ENCODE data around the gene ANKH. TPM values are rescaled to one million over a fixed set of nuclear protein-coding genes. Genes with fewer than 3 reads are reported as not detected.

Gene ANKH
- total and polyA plus RNA-seq, 5 donors from 2014 or later, result 56.6 to 177 (median 63.2) TPM

GRCh38 chr5:14698495-14698894 is 173.1 kb downstream of the ANKH start:
- Mint-ChIP-seq H3K27me3 (no peaks in the 10 kb centered on the region), H3K9me3 (peaks cover 0 to 5% (median 0%) of the 10 kb centered on the region in 7 donors), H3K36me3 (peaks cover 72% of the 10 kb centered on the region), H3K4me3 (peak overlapping the region in 1 of 4 donors; percentile 28), H3K27ac (peak overlapping the region; percentile 58 to 86 (median 66)), H3K4me1 (peaks cover 27 to 80% (median 58%) of the 10 kb centered on the region in 4 donors)
- H3K27ac ChIP-seq (ENCODE audit: insufficient read depth, low read length, poor library complexity, severe bottlenecking), result no peak overlapping the region
- peaks cover 63% of the 10 kb centered on the region for H3K36me3 ChIP-seq (ENCODE audit: control insufficient read depth, insufficient read depth, low read length)
- H3K9me3 ChIP-seq (ENCODE audit: control insufficient read depth in 2 of 2, low read length in 2 of 2), result no peaks in the 10 kb centered on the region
- H3K4me1 ChIP-seq (ENCODE audit: control insufficient read depth, insufficient read depth, low read length, poor library complexity, severe bottlenecking), result peaks cover 30% of the 10 kb centered on the region
- no peaks in the 10 kb centered on the region for H3K27me3 ChIP-seq (ENCODE audit: control insufficient read depth, insufficient read depth, low read length)
- ATAC-seq (ENCODE audit: low read depth in 2 of 2) (no peak), DNase-seq (no peak)
- H3K4me3 ChIP-seq (ENCODE audit: low read depth, low read length), result no peak overlapping the region

GRCh38 chr5:14696851-14697250 is 174.7 kb downstream of the ANKH start:
- Histone ChIP-seq H3K27me3 (ENCODE audit: control insufficient read depth, insufficient read depth, low read length) (no peaks in the 10 kb centered on the region), H3K36me3 (ENCODE audit: control insufficient read depth, insufficient read depth, low read length) (peaks cover 79% of the 10 kb centered on the region), H3K4me1 (ENCODE audit: control insufficient read depth, insufficient read depth, low read length, poor library complexity, severe bottlenecking) (peaks cover 14% of the 10 kb centered on the region), H3K27ac (ENCODE audit: insufficient read depth, low read length, poor library complexity, severe bottlenecking) (no peak overlapping the region), H3K4me3 (ENCODE audit: low read depth, low read length) (no peak overlapping the region), H3K9me3 (ENCODE audit: control insufficient read depth in 2 of 2, low read length in 2 of 2) (no peaks in the 10 kb centered on the region)
- Mint-ChIP-seq H3K9me3 (peaks cover 0 to 5% (median 0%) of the 10 kb centered on the region in 7 donors), H3K27ac (peak overlapping the region; percentile 8 to 84 (median 50)), H3K36me3 (peaks cover 80% of the 10 kb centered on the region), H3K4me1 (peaks cover 18 to 66% (median 44%) of the 10 kb centered on the region in 4 donors), H3K4me3 (peak overlapping the region in 1 of 4 donors; percentile 9), H3K27me3 (no peaks in the 10 kb centered on the region)
- DNase-seq (no peak), ATAC-seq (ENCODE audit: low read depth in 2 of 2) (no peak)

GRCh38 chr5:14696057-14696456 is 175.5 kb downstream of the ANKH start:
- peak overlapping the region in 1 of 4 donors; percentile 9 for H3K4me3 Mint-ChIP-seq
- DNase-seq (no peak), ATAC-seq (ENCODE audit: low read depth in 2 of 2) (no peak)
- H3K9me3 Mint-ChIP-seq, result peaks cover 0 to 5% (median 0%) of the 10 kb centered on the region in 7 donors
- no peaks in the 10 kb centered on the region for H3K27me3 Mint-ChIP-seq
- peaks cover 18 to 64% (median 38%) of the 10 kb centered on the region in 4 donors for H3K4me1 Mint-ChIP-seq
- Histone ChIP-seq H3K27ac (ENCODE audit: insufficient read depth, low read length, poor library complexity, severe bottlenecking) (no peak overlapping the region), H3K4me1 (ENCODE audit: control insufficient read depth, insufficient read depth, low read length, poor library complexity, severe bottlenecking) (peaks cover 6% of the 10 kb centered on the region), H3K27me3 (ENCODE audit: control insufficient read depth, insufficient read depth, low read length) (no peaks in the 10 kb centered on the region), H3K4me3 (ENCODE audit: low read depth, low read length) (no peak overlapping the region), H3K36me3 (ENCODE audit: control insufficient read depth, insufficient read depth, low read length) (peaks cover 87% of the 10 kb centered on the region), H3K9me3 (ENCODE audit: control insufficient read depth in 2 of 2, low read length in 2 of 2) (no peaks in the 10 kb centered on the region)
- H3K36me3 Mint-ChIP-seq, result peaks cover 78% of the 10 kb centered on the region
- H3K27ac Mint-ChIP-seq, result peak overlapping the region; percentile 2 to 84 (median 65)

- H3K27ac Mint-ChIP-seq, result peak overlapping the region in 2 of 3 donors; percentile 59 to 84
- H3K27me3 ChIP-seq (ENCODE audit: control insufficient read depth, insufficient read depth, low read length), result no peaks in the 10 kb centered on the region
- peaks cover 3 to 4% of the 10 kb centered on the region in 2 experiments for H3K9me3 ChIP-seq (ENCODE audit: control insufficient read depth in 2 of 2, low read length in 2 of 2)
- H3K4me3 ChIP-seq (ENCODE audit: low read depth, low read length), result no peak overlapping the region
- no peaks in the 10 kb centered on the region for H3K4me1 ChIP-seq (ENCODE audit: control insufficient read depth, insufficient read depth, low read length, poor library complexity, severe bottlenecking)
- H3K27me3 Mint-ChIP-seq, result no peaks in the 10 kb centered on the region
- ATAC-seq (ENCODE audit: low read depth in 2 of 2), result no peak
- H3K36me3 Mint-ChIP-seq, result peaks cover 81% of the 10 kb centered on the region
- H3K27ac ChIP-seq (ENCODE audit: insufficient read depth, low read length, poor library complexity, severe bottlenecking), result no peak overlapping the region
- H3K4me3 Mint-ChIP-seq, result no peak overlapping the region
- H3K4me1 Mint-ChIP-seq, result peaks cover 18 to 58% (median 34%) of the 10 kb centered on the region in 4 donors
- no peak for DNase-seq
- H3K36me3 ChIP-seq (ENCODE audit: control insufficient read depth, insufficient read depth, low read length), result peaks cover 93% of the 10 kb centered on the region
- H3K9me3 Mint-ChIP-seq, result peaks cover 0 to 5% (median 0%) of the 10 kb centered on the region in 7 donors
Observed at GRCh38 chr5:14695152-14695551, 176.4 kb downstream of the ANKH start.

- ATAC-seq (ENCODE audit: low read depth in 2 of 2) (no peak), DNase-seq (no peak)
- no peak overlapping the region for H3K27ac Mint-ChIP-seq
- peaks cover 76% of the 10 kb centered on the region for H3K36me3 Mint-ChIP-seq
- peaks cover 14 to 39% (median 23%) of the 10 kb centered on the region in 4 donors for H3K4me1 Mint-ChIP-seq
- H3K9me3 Mint-ChIP-seq, result peaks cover 0 to 7% (median 0%) of the 10 kb centered on the region in 7 donors
- peaks cover 5 to 8% of the 10 kb centered on the region in 2 experiments for H3K9me3 ChIP-seq (ENCODE audit: control insufficient read depth in 2 of 2, low read length in 2 of 2)
- H3K4me3 ChIP-seq (ENCODE audit: low read depth, low read length), result no peak overlapping the region
- no peaks in the 10 kb centered on the region for H3K27me3 Mint-ChIP-seq
- no peak overlapping the region for H3K4me3 Mint-ChIP-seq
- no peaks in the 10 kb centered on the region for H3K4me1 ChIP-seq (ENCODE audit: control insufficient read depth, insufficient read depth, low read length, poor library complexity, severe bottlenecking)
- H3K36me3 ChIP-seq (ENCODE audit: control insufficient read depth, insufficient read depth, low read length), result peaks cover 97% of the 10 kb centered on the region
- H3K27ac ChIP-seq (ENCODE audit: insufficient read depth, low read length, poor library complexity, severe bottlenecking), result no peak overlapping the region
- no peaks in the 10 kb centered on the region for H3K27me3 ChIP-seq (ENCODE audit: control insufficient read depth, insufficient read depth, low read length)
Observed at GRCh38 chr5:14693070-14693469, 178.5 kb downstream of the ANKH start.

GRCh38 chr5:14687023-14687665 is 184.4 kb downstream of the ANKH start:
- Histone ChIP-seq H3K9me3 (ENCODE audit: control insufficient read depth in 2 of 2, low read length in 2 of 2) (peaks cover 5 to 8% of the 10 kb centered on the region in 2 experiments), H3K27me3 (ENCODE audit: control insufficient read depth, insufficient read depth, low read length) (no peaks in the 10 kb centered on the region), H3K4me3 (ENCODE audit: low read depth, low read length) (no peak overlapping the region), H3K4me1 (ENCODE audit: control insufficient read depth, insufficient read depth, low read length, poor library complexity, severe bottlenecking) (peaks cover 10% of the 10 kb centered on the region), H3K36me3 (ENCODE audit: control insufficient read depth, insufficient read depth, low read length) (peaks cover 89% of the 10 kb centered on the region), H3K27ac (ENCODE audit: insufficient read depth, low read length, poor library complexity, severe bottlenecking) (no peak overlapping the region)
- Mint-ChIP-seq H3K36me3 (peaks cover 57% of the 10 kb centered on the region), H3K27ac (peak overlapping the region; percentile 70 to 86 (median 71)), H3K27me3 (no peaks in the 10 kb centered on the region), H3K4me3 (peak overlapping the region in 1 of 4 donors; percentile 25), H3K9me3 (peaks cover 0 to 7% (median 0%) of the 10 kb centered on the region in 7 donors), H3K4me1 (peaks cover 17 to 38% (median 18%) of the 10 kb centered on the region in 4 donors)
- DNase-seq (no peak), ATAC-seq (ENCODE audit: low read depth in 2 of 2) (no peak)

- Mint-ChIP-seq H3K27ac (peak overlapping the region; percentile 26 to 86 (median 71)), H3K4me1 (peaks cover 17 to 35% (median 20%) of the 10 kb centered on the region in 4 donors), H3K27me3 (no peaks in the 10 kb centered on the region), H3K9me3 (peaks cover 0 to 7% (median 0%) of the 10 kb centered on the region in 7 donors), H3K36me3 (peaks cover 57% of the 10 kb centered on the region), H3K4me3 (peak overlapping the region in 2 of 4 donors; percentile 12 to 41)
- Histone ChIP-seq H3K27ac (ENCODE audit: insufficient read depth, low read length, poor library complexity, severe bottlenecking) (no peak overlapping the region), H3K4me3 (ENCODE audit: low read depth, low read length) (no peak overlapping the region), H3K27me3 (ENCODE audit: control insufficient read depth, insufficient read depth, low read length) (no peaks in the 10 kb centered on the region), H3K4me1 (ENCODE audit: control insufficient read depth, insufficient read depth, low read length, poor library complexity, severe bottlenecking) (peaks cover 12% of the 10 kb centered on the region), H3K36me3 (ENCODE audit: control insufficient read depth, insufficient read depth, low read length) (peaks cover 89% of the 10 kb centered on the region), H3K9me3 (ENCODE audit: control insufficient read depth in 2 of 2, low read length in 2 of 2) (peaks cover 5 to 8% of the 10 kb centered on the region in 2 experiments)
- ATAC-seq (ENCODE audit: low read depth in 2 of 2) (no peak), DNase-seq (no peak)
Observed at GRCh38 chr5:14686517-14686916, 185.1 kb downstream of the ANKH start.

Data from CD4-positive, CD25-positive, alpha-beta regulatory T cell (primary cell).